Nephron (organoid): ENCODE data around the gene CFAP100.

Experiments
- H3K27ac Mint-ChIP-seq, 3 experiments: 2 replicates each; pipeline ENCODE4 v1.8.0; 2020; ENCODE audit warnings: mixed read lengths in 3 of 3, mild to moderate bottlenecking in 2 of 3, moderate library complexity in 1 of 3
- H3K27me3 Mint-ChIP-seq: 2 replicates; pipeline ENCODE4 v1.8.0; 2021; ENCODE audit warnings: low read depth, mild to moderate bottlenecking, moderate library complexity, mixed read lengths
- H3K36me3 Mint-ChIP-seq: 2 replicates; pipeline ENCODE4 v1.8.0; 2020; ENCODE audit warnings: low read depth, mixed read lengths
- H3K4me1 Mint-ChIP-seq: 2 replicates; pipeline ENCODE4 v1.8.0; 2020; ENCODE audit warnings: mixed read lengths
- H3K4me3 Mint-ChIP-seq, 3 experiments: 2 replicates each; pipeline ENCODE4 v1.8.0; 2020; ENCODE audit warnings: mild to moderate bottlenecking in 3 of 3, mixed read lengths in 3 of 3, moderate library complexity in 2 of 3
- H3K9me3 Mint-ChIP-seq: 2 replicates; pipeline ENCODE4 v1.8.0; 2020; ENCODE audit warnings: mixed read lengths
- TF ChIP-seq, protein P1 (sequence below), 3 experiments: fragments of 200-600 bp; sonication (generic); IDR thresholded peaks; one replicate each; pipeline ENCODE4 v1.5.0; 2021; ENCODE audit warnings: antibody characterized with exemption in 3 of 3; ENCODE audit not compliant: unreplicated experiment in 3 of 3

Gene CFAP100

GRCh38 chr3:126434931-126435411 is 40.3 kb downstream of the CFAP100 start:
- TF ChIP-seq, protein P1, sequence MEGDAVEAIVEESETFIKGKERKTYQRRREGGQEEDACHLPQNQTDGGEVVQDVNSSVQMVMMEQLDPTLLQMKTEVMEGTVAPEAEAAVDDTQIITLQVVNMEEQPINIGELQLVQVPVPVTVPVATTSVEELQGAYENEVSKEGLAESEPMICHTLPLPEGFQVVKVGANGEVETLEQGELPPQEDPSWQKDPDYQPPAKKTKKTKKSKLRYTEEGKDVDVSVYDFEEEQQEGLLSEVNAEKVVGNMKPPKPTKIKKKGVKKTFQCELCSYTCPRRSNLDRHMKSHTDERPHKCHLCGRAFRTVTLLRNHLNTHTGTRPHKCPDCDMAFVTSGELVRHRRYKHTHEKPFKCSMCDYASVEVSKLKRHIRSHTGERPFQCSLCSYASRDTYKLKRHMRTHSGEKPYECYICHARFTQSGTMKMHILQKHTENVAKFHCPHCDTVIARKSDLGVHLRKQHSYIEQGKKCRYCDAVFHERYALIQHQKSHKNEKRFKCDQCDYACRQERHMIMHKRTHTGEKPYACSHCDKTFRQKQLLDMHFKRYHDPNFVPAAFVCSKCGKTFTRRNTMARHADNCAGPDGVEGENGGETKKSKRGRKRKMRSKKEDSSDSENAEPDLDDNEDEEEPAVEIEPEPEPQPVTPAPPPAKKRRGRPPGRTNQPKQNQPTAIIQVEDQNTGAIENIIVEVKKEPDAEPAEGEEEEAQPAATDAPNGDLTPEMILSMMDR (IDR thresholded peaks at IDR 0.05; ENCODE audit: unreplicated experiment in 3 of 3): no peak
- Mint-ChIP-seq H3K4me1 (no peaks in the 10 kb centered on the region), H3K27ac (no peak overlapping the region), H3K4me3 (no peak overlapping the region), H3K27me3 (no peaks in the 10 kb centered on the region), H3K9me3 (no peaks in the 10 kb centered on the region), H3K36me3 (peaks cover 26% of the 10 kb centered on the region)

DNA sequence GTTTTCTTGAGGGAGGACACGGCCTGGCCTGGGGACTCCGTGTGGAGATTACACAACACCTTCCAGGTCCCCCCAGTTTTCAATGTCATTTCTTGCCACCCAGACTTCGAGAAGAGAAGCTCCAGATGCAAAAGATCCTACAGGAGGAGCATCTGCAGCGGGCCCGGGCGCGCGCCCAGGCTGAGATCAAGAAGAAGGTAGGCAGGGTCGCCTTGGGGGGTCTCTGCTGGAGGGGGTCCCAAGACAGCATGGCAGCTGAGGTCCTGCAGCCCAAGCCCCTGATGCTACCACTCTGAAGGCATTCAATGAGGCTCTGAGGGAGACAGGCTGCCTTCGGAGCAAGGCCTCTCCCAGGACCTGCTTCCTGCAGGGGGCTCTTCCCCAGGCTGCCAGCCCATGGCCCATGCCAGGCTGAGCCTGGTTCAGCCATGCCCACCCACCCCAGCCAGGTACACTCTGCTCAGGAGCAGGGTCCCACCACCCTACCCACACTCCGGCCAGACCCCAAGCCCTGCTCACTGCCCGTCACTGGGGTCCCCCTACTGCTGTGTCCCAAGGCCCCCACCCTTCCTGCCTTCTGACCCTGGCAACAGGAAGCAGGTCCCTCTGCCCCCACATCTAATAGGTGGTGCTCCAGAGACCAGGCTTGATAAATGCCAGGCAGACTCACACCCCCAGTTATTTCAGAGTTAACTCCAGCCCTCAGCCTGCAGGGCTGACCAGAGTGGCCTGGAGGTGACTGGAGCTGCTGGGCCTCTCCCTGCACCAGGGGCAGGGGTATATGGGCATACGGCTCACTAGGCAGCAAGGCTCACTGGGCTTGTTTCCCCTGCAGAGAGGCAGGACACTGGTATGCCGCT is 41.0 kb downstream of the CFAP100 start:
- H3K9me3 Mint-ChIP-seq: no peaks in the 10 kb centered on the region
- H3K4me1 Mint-ChIP-seq: no peaks in the 10 kb centered on the region
- H3K36me3 Mint-ChIP-seq: peaks cover 29% of the 10 kb centered on the region
- no peak overlapping the region for H3K4me3 Mint-ChIP-seq
- TF ChIP-seq, protein P1 (IDR thresholded peaks at IDR 0.05; ENCODE audit: unreplicated experiment in 3 of 3): no peak
- no peaks in the 10 kb centered on the region for H3K27me3 Mint-ChIP-seq
- H3K27ac Mint-ChIP-seq: no peak overlapping the region

- TF ChIP-seq, protein P1 (IDR thresholded peaks at IDR 0.05; ENCODE audit: unreplicated experiment in 3 of 3): no peak
- Mint-ChIP-seq H3K4me1 (peaks cover 4% of the 10 kb centered on the region), H3K27me3 (no peaks in the 10 kb centered on the region), H3K36me3 (peaks cover 29% of the 10 kb centered on the region), H3K4me3 (no peak overlapping the region), H3K27ac (no peak overlapping the region), H3K9me3 (no peaks in the 10 kb centered on the region)
These were observed 42.4 kb downstream of the CFAP100 start for GRCh38 chr3:126436826-126437717.

GRCh38 chr3:126438186-126438585 is 43.5 kb downstream of the CFAP100 start:
- no peaks in the 10 kb centered on the region for H3K27me3 Mint-ChIP-seq
- TF ChIP-seq, protein P1 (IDR thresholded peaks at IDR 0.05; ENCODE audit: unreplicated experiment in 3 of 3): no peak

GRCh38 chr3:126438746-126439145 is 44.0 kb downstream of the CFAP100 start:
- Mint-ChIP-seq H3K27ac (no peak overlapping the region), H3K4me3 (no peak overlapping the region), H3K27me3 (no peaks in the 10 kb centered on the region), H3K4me1 (peaks cover 11% of the 10 kb centered on the region), H3K36me3 (peaks cover 25% of the 10 kb centered on the region), H3K9me3 (no peaks in the 10 kb centered on the region)
- TF ChIP-seq, protein P1 (IDR thresholded peaks at IDR 0.05; ENCODE audit: unreplicated experiment in 3 of 3): no peak

More at GRCh38 chr3:126438186-126438585, 43.5 kb downstream of the CFAP100 start:
- no peaks in the 10 kb centered on the region for H3K9me3 Mint-ChIP-seq
- no peak overlapping the region for H3K4me3 Mint-ChIP-seq
- no peak overlapping the region for H3K27ac Mint-ChIP-seq
- H3K4me1 Mint-ChIP-seq: peaks cover 9% of the 10 kb centered on the region
- peaks cover 25% of the 10 kb centered on the region for H3K36me3 Mint-ChIP-seq
